Mesenchymal stem cell (in vitro differentiated cells and primary cell): ENCODE data around the gene LDLR.

ENCODE experiments used
- DNase-seq: peaks from one replicate; pipeline ENCODE4 v3.0.0-alpha.2; 2013
- H2AFZ ChIP-seq: one replicate; pipeline ENCODE4 v1.6.1; 2013; ENCODE audit warnings: low read depth, mild to moderate bottlenecking, control low read depth, inconsistent platforms, low read length, moderate library complexity
- H2AK5ac ChIP-seq: 2 replicates; pipeline ENCODE4 v1.6.1; 2013; ENCODE audit warnings: low read length, moderate library complexity, mild to moderate bottlenecking, inconsistent platforms; ENCODE audit not compliant: severe bottlenecking
- H2BK120ac ChIP-seq: one replicate; pipeline ENCODE4 v1.6.1; 2013; ENCODE audit warnings: low read depth, mild to moderate bottlenecking, inconsistent platforms, low read length, moderate library complexity
- H2BK12ac ChIP-seq, 2 experiments: one replicate each; pipeline ENCODE4 v1.6.1; 2013; ENCODE audit warnings: inconsistent platforms in 2 of 2, low read length in 2 of 2, mild to moderate bottlenecking in 2 of 2, moderate library complexity in 2 of 2, control low read depth in 1 of 2
- H2BK15ac ChIP-seq: one replicate; pipeline ENCODE4 v1.6.1; 2013; ENCODE audit warnings: mild to moderate bottlenecking, low read depth, inconsistent platforms; ENCODE audit not compliant: poor library complexity, severe bottlenecking
- H2BK5ac ChIP-seq: 2 replicates; pipeline ENCODE4 v1.6.1; 2013; ENCODE audit warnings: low read depth, mild to moderate bottlenecking, low read length, control low read depth, inconsistent platforms; ENCODE audit not compliant: poor library complexity, severe bottlenecking
- H3K14ac ChIP-seq, 2 experiments: one replicate each; pipeline ENCODE4 v1.6.1; 2013; ENCODE audit warnings: inconsistent platforms in 2 of 2, low read length in 2 of 2, control low read depth in 1 of 2, mild to moderate bottlenecking in 1 of 2, moderate library complexity in 1 of 2
- H3K18ac ChIP-seq, 2 experiments: one replicate each; pipeline ENCODE4 v1.6.1; 2013; ENCODE audit warnings: inconsistent platforms in 2 of 2, low read length in 2 of 2, control low read depth in 1 of 2, low read depth in 1 of 2, mild to moderate bottlenecking in 1 of 2
- H3K23ac ChIP-seq, 2 experiments: one replicate each; pipeline ENCODE4 v1.6.1; 2013; ENCODE audit warnings: inconsistent platforms in 2 of 2, low read length in 2 of 2, mild to moderate bottlenecking in 2 of 2, moderate library complexity in 2 of 2, control low read depth in 1 of 2
- H3K27ac ChIP-seq: 2 replicates; pipeline ENCODE4 v1.5.1; 2013; ENCODE audit warnings: mild to moderate bottlenecking, moderate library complexity, low read length, control low read depth, inconsistent platforms; ENCODE audit not compliant: poor library complexity, severe bottlenecking
- H3K27me3 ChIP-seq, 2 experiments: 2 replicates each; pipeline versions ENCODE4 v1.6.1 to v1.7.0; 2013; ENCODE audit warnings: low read length in 2 of 2, mild to moderate bottlenecking in 2 of 2, moderate library complexity in 2 of 2, control low read depth in 1 of 2, inconsistent platforms in 1 of 2; ENCODE audit not compliant: control insufficient read depth in 1 of 2, insufficient read depth in 1 of 2
- H3K36me3 ChIP-seq, 2 experiments: 2 replicates each; pipeline versions ENCODE4 v1.6.1 to v1.7.0; 2013; ENCODE audit warnings: low read length in 2 of 2, control low read depth in 1 of 2, inconsistent platforms in 1 of 2, low read depth in 1 of 2, mild to moderate bottlenecking in 1 of 2; ENCODE audit not compliant: insufficient read depth in 2 of 2, control insufficient read depth in 1 of 2
- H3K4ac ChIP-seq, 2 experiments: one replicate each; pipeline ENCODE4 v1.6.1; 2013; ENCODE audit warnings: inconsistent platforms in 2 of 2, low read length in 2 of 2, mild to moderate bottlenecking in 2 of 2, moderate library complexity in 2 of 2, control low read depth in 1 of 2, low read depth in 1 of 2
- H3K4me1 ChIP-seq: 2 replicates; pipeline ENCODE4 v1.6.1; 2013; ENCODE audit warnings: low read depth, low read length, control low read depth; ENCODE audit not compliant: control insufficient read depth, insufficient read depth
- H3K4me2 ChIP-seq: 2 replicates; pipeline ENCODE4 v1.6.1; 2013; ENCODE audit warnings: low read length, mild to moderate bottlenecking, inconsistent platforms; ENCODE audit not compliant: poor library complexity, severe bottlenecking
- H3K4me3 ChIP-seq, 2 experiments: 2 replicates each; pipeline versions ENCODE4 v1.5.1 to v1.7.0; 2013; ENCODE audit warnings: low read length in 2 of 2, mild to moderate bottlenecking in 2 of 2, control low read depth in 1 of 2, low read depth in 1 of 2; ENCODE audit not compliant: insufficient read depth in 1 of 2
- H3K79me1 ChIP-seq: replicated peaks from 2 replicates; pipeline ENCODE4 v1.6.1; 2013; ENCODE audit warnings: mild to moderate bottlenecking, control low read depth, low read length, inconsistent platforms; ENCODE audit not compliant: poor library complexity, severe bottlenecking
- H3K9ac ChIP-seq: 2 replicates; pipeline ENCODE4 v1.7.0; 2013; ENCODE audit warnings: mild to moderate bottlenecking, low read length, moderate library complexity
- H3K9me3 ChIP-seq: 2 replicates; pipeline ENCODE4 v1.7.0; 2013; ENCODE audit warnings: mild to moderate bottlenecking, low read length; ENCODE audit not compliant: control insufficient read depth
- H4K8ac ChIP-seq: one replicate; pipeline ENCODE4 v1.6.1; 2013; ENCODE audit warnings: inconsistent platforms, mild to moderate bottlenecking, low read length, moderate library complexity
- H4K91ac ChIP-seq: one replicate; pipeline ENCODE4 v1.6.1; 2013; ENCODE audit warnings: mild to moderate bottlenecking, low read length, inconsistent platforms
- WGBS: methylation state at CpG from one replicate; pipeline ENCODE4 v1.1.7; 2013; ENCODE audit warnings: mixed read lengths; 5-methylcytosine and 5-hydroxymethylcytosine counted together

Gene LDLR

DNA sequence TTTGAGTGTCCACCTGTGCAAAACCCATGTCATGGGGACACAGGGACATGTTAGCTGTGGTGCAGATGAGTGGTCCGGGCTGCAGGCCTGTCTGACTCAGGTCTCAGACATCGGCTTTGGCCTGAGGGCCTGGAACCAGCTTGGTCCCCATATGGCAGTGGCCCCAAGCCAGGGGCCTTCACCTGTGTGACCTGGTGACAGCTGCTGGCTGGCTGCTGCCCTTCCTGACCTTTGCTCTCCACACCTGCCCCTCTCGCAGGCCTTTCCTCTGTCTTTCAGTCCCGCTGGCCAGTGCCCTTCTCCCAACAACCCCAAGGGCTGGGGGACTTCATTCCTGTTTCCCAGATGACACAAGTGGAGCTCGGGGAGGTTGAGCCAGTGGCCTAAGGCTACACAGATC is 22.9 kb upstream of the LDLR start:
- Histone ChIP-seq H3K4ac (no peak overlapping the region), H3K36me3 (peaks cover 47 to 50% of the 10 kb centered on the region in 2 experiments), H4K91ac (no peak overlapping the region), H3K14ac (no peak overlapping the region), H2BK15ac (no peak overlapping the region), H3K4me1 (peaks cover 12% of the 10 kb centered on the region), H3K9me3 (peaks cover 6% of the 10 kb centered on the region), H3K27me3 (no peaks in the 10 kb centered on the region), H3K79me1 (peaks cover 13% of the 10 kb centered on the region), H2BK120ac (no peak overlapping the region), H3K9ac (no peak overlapping the region), H3K23ac (no peak overlapping the region), H3K27ac (no peak overlapping the region), H3K4me3 (no peak overlapping the region), H2AK5ac (no peak overlapping the region), H2BK12ac (no peak overlapping the region), H3K4me2 (no peak overlapping the region), H4K8ac (no peak overlapping the region), H2BK5ac (no peak overlapping the region), H2AFZ (no peak overlapping the region), H3K18ac (no peak overlapping the region)
- WGBS, result 98% methylated on average over 5 of the region's 5 CpGs
- DNase-seq, result no peak

DNA sequence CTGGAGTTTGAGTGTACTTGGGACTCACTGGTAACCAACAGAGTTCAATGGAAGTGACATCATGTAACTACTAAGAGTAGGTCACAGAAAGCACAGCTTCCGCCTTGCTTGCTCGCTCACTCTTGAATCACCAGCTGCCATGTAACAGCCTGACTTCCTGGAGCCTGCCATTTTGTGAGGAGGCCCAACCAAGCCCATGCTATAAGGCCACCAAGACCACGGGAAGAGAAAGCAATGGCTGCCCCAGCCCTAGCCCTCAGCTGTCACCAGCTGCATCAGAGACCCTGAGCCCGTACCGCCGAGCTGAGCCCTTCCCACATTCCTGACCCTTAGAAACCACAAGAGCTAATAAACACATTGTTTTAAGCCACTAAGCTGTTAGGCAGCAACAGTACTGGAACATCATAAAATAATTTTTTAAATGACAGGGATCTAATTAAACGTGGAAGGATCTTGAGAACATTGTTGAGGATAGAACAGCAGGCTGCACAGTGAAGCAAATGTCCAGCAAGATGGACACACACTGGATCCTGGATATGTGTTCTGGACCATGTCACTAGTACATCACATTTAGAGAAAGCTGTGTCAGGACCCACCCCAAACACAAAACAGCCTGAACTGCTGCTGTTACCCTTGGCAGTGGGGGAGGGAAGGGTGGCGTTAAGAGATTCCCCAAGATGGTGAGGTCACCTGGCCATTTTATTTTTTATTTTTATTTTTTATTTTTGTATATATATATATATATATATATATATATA is 21.7 kb upstream of the LDLR start:
- no peak overlapping the region for H3K23ac ChIP-seq
- no peak overlapping the region for H2BK15ac ChIP-seq
- peak overlapping the region; percentile 47 for H4K8ac ChIP-seq
- peaks cover 7% of the 10 kb centered on the region for H3K79me1 ChIP-seq
- no peak overlapping the region for H3K9ac ChIP-seq
- H4K91ac ChIP-seq, result no peak overlapping the region
- no peak overlapping the region for H2BK12ac ChIP-seq
- peaks cover 6% of the 10 kb centered on the region for H3K9me3 ChIP-seq
- no peak overlapping the region for H3K4ac ChIP-seq
- no peak overlapping the region for H3K4me2 ChIP-seq
- no peak overlapping the region for H2AFZ ChIP-seq
- peaks cover 12% of the 10 kb centered on the region for H3K4me1 ChIP-seq
- H3K27me3 ChIP-seq, result no peaks in the 10 kb centered on the region
- H3K27ac ChIP-seq, result no peak overlapping the region
- H2AK5ac ChIP-seq, result no peak overlapping the region
- H3K36me3 ChIP-seq, result peaks cover 36 to 38% of the 10 kb centered on the region in 2 experiments
- 91% methylated on average over 4 of the region's 8 CpGs for WGBS
- H3K14ac ChIP-seq, result no peak overlapping the region
- H2BK5ac ChIP-seq, result no peak overlapping the region
- no peak overlapping the region for H2BK120ac ChIP-seq
- peak; percentile 25 for DNase-seq
- H3K4me3 ChIP-seq, result no peak overlapping the region
- no peak overlapping the region for H3K18ac ChIP-seq

DNA sequence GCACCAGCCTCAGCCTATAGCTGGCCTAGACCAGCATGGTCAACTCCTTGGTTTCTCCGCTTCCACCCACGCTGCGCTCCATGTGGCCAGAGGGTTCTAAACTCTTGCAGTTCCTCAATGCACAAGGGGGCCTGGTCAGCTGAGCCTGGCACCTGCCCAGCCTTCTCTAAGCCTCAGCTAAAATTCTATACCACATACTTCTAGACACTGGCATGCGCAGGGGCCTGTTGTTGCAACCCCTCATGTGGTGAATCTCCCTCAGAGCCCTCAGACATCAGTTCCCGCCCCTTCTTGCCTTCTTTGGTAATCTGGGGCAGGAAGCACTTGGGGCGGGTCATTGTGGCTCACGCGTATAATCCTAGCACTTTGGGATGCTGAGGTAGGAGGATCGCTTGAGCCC is 19.7 kb upstream of the LDLR start:
- no peak overlapping the region for H3K4me2 ChIP-seq
- H2BK120ac ChIP-seq, result no peak overlapping the region
- no peak overlapping the region for H4K91ac ChIP-seq
- H3K9me3 ChIP-seq, result peaks cover 6% of the 10 kb centered on the region
- H3K14ac ChIP-seq, result no peak overlapping the region
- DNase-seq, result no peak
- H2BK5ac ChIP-seq, result no peak overlapping the region
- H2AFZ ChIP-seq, result no peak overlapping the region
- H3K18ac ChIP-seq, result no peak overlapping the region
- H3K23ac ChIP-seq, result no peak overlapping the region
- H3K9ac ChIP-seq, result no peak overlapping the region
- H2BK15ac ChIP-seq, result no peak overlapping the region
- no peak overlapping the region for H2AK5ac ChIP-seq
- 95% methylated on average over 9 of the region's 9 CpGs for WGBS
- no peak overlapping the region for H3K4ac ChIP-seq
- H3K4me1 ChIP-seq, result peaks cover 9% of the 10 kb centered on the region
- H3K27me3 ChIP-seq, result no peaks in the 10 kb centered on the region
- no peak overlapping the region for H2BK12ac ChIP-seq
- no peak overlapping the region for H4K8ac ChIP-seq
- H3K27ac ChIP-seq, result no peak overlapping the region
- H3K79me1 ChIP-seq, result peaks cover 4% of the 10 kb centered on the region
- peaks cover 26 to 31% of the 10 kb centered on the region in 2 experiments for H3K36me3 ChIP-seq
- no peak overlapping the region for H3K4me3 ChIP-seq

DNA sequence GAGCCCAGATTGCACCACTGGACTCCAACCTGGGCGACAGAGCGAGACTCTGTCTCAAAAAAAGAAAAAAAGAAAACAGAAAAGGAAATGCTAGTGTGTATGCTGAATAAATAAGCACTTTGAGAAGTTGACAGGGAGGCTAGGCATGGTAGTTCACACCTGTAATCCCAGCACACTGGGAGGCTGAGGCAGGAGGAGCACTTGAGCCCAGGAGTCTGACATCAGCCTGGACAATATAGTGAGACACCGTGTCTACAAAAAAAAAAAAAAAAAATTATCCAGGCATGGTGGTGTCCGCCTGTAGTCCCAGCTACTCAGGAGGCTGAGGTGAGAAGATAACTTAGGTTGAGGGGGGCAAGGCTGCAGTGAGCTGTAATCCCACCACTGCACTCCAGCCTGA is 19.1 kb upstream of the LDLR start:
- no peak overlapping the region for H3K4me3 ChIP-seq

More for the DNA sequence above, 19.1 kb upstream of the LDLR start:
- Histone ChIP-seq H4K91ac (no peak overlapping the region), H3K9ac (no peak overlapping the region), H3K79me1 (peaks cover 4% of the 10 kb centered on the region), H3K18ac (no peak overlapping the region), H2BK15ac (no peak overlapping the region), H3K4ac (no peak overlapping the region), H3K27me3 (no peaks in the 10 kb centered on the region), H4K8ac (no peak overlapping the region), H2AFZ (no peak overlapping the region), H3K23ac (no peak overlapping the region), H3K27ac (no peak overlapping the region), H3K4me2 (no peak overlapping the region), H2BK5ac (no peak overlapping the region), H2AK5ac (no peak overlapping the region), H3K14ac (no peak overlapping the region), H3K9me3 (peaks cover 6% of the 10 kb centered on the region), H3K4me1 (peaks cover 3% of the 10 kb centered on the region), H2BK120ac (no peak overlapping the region), H3K36me3 (peaks cover 22 to 25% of the 10 kb centered on the region in 2 experiments), H2BK12ac (no peak overlapping the region)
- WGBS, result 98% methylated on average over 4 of the region's 4 CpGs
- DNase-seq, result no peak
